Measurements from ENCODE around the gene NAB2. TPM values are rescaled to one million over a fixed set of nuclear protein-coding genes. Genes with fewer than 3 reads are reported as not detected.

Gene NAB2
- polyA plus RNA-seq, 1 experiment: 50.2 TPM

GRCh38 chr12:57142121-57142520 is 53.2 kb downstream of the NAB2 start:
- CTCF ChIA-PET: interaction anchor here (1.0 to 1.9 kb wide), 3 partner anchors 10 to 30 kb away, joined by 3 to 6 read pairs (median 4); no protein-coding TSS in a partner anchor
- no peak for DNase-seq (ENCODE audit: low read depth)
- POLR2A ChIA-PET: no interaction called here
- TF ChIP-seq, protein P1, sequence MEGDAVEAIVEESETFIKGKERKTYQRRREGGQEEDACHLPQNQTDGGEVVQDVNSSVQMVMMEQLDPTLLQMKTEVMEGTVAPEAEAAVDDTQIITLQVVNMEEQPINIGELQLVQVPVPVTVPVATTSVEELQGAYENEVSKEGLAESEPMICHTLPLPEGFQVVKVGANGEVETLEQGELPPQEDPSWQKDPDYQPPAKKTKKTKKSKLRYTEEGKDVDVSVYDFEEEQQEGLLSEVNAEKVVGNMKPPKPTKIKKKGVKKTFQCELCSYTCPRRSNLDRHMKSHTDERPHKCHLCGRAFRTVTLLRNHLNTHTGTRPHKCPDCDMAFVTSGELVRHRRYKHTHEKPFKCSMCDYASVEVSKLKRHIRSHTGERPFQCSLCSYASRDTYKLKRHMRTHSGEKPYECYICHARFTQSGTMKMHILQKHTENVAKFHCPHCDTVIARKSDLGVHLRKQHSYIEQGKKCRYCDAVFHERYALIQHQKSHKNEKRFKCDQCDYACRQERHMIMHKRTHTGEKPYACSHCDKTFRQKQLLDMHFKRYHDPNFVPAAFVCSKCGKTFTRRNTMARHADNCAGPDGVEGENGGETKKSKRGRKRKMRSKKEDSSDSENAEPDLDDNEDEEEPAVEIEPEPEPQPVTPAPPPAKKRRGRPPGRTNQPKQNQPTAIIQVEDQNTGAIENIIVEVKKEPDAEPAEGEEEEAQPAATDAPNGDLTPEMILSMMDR (IDR thresholded peaks at IDR 0.05; ENCODE audit: insufficient read depth, low read depth, low read length): no peak
- no peak overlapping the region for H3K4me3 ChIP-seq (ENCODE audit: low read depth, low read length)
- no peaks in the 10 kb centered on the region for H3K27me3 ChIP-seq (ENCODE audit: control insufficient read depth, insufficient read depth, low read length)
- H3K36me3 ChIP-seq (ENCODE audit: control insufficient read depth, insufficient read depth, low read length): peaks cover 61% of the 10 kb centered on the region

DNA sequence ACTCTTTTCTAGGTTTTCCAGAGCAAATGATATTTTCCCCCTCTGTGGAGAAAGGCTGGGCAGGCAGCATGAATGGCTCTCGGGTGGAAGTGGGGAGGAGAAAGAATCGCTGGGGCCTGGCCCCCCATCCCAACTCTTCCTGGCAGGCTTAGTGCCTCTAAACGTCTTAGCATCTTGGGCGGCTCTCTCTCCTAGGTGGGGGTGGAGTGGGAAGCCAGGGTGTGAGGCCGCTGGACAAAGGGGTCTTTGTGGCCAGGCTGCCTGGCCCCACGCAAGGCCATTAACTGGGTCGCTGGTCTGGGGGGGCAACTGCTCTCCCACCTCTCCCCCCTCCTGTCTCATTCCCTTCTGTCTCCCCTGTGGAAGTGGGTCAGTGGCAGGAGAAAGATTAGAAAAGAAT is 53.8 kb downstream of the NAB2 start:
- CTCF ChIA-PET: interaction anchor here (1.0 kb wide), 1 partner anchor 11 kb away, joined by 3 read pairs; no protein-coding TSS in a partner anchor
- H3K27me3 ChIP-seq (ENCODE audit: control insufficient read depth, insufficient read depth, low read length): no peaks in the 10 kb centered on the region

DNA sequence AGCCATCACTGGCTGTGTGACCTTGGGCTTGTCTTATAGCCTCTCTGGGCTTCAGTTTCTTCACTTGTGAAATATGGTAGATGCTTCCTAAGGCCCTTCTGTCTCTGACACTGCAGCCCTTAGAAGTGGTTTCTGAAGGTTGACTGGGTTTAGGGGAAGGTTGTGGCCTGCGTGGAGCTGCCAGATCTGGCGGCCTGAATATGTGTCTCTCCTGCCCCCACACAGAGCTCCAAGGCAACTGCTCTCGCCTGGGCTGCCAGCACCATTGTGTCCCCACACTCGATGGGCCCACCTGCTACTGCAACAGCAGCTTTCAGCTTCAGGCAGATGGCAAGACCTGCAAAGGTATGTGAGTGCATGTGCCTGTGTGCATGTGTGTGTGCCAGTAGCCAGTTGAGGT is 54.5 kb downstream of the NAB2 start:
- TF ChIP-seq, protein P1 (IDR thresholded peaks at IDR 0.05; ENCODE audit: insufficient read depth, low read depth, low read length): no peak
- no peak overlapping the region for H3K4me3 ChIP-seq (ENCODE audit: low read depth, low read length)
- peaks cover 64% of the 10 kb centered on the region for H3K36me3 ChIP-seq (ENCODE audit: control insufficient read depth, insufficient read depth, low read length)
- POLR2A ChIA-PET: no interaction called here
- no peaks in the 10 kb centered on the region for H3K27me3 ChIP-seq (ENCODE audit: control insufficient read depth, insufficient read depth, low read length)
- DNase-seq (ENCODE audit: low read depth): no peak
- CTCF ChIA-PET: no interaction called here

More for the DNA sequence above, 53.8 kb downstream of the NAB2 start:
- POLR2A ChIA-PET: no interaction called here
- Histone ChIP-seq H3K4me3 (ENCODE audit: low read depth, low read length) (no peak overlapping the region), H3K36me3 (ENCODE audit: control insufficient read depth, insufficient read depth, low read length) (peaks cover 64% of the 10 kb centered on the region)
- TF ChIP-seq, protein P1 (IDR thresholded peaks at IDR 0.05; ENCODE audit: insufficient read depth, low read depth, low read length): no peak
- no peak for DNase-seq (ENCODE audit: low read depth)

Other genes with a start within 250 kb of the NAB2 start
- gene SDR9C7, start 154.7 kb upstream of the NAB2 start, polyA plus RNA-seq (2011; rRNA removed): not detected in 2 replicates
- gene RDH16, start 131.5 kb upstream of the NAB2 start, polyA plus RNA-seq (2011; rRNA removed): 0.07 TPM in 2 replicates
- gene ZBTB39, start 82.6 kb upstream of the NAB2 start, polyA plus RNA-seq (2011; rRNA removed): 3.9 and 4.2 TPM in 2 replicates
- not detected in 2 replicates for gene TAC3, start 72.6 kb upstream of the NAB2 start, polyA plus RNA-seq (2011; rRNA removed)
- 0.02 and 0.15 TPM in 2 replicates for gene MYO1A, start 39.0 kb upstream of the NAB2 start, polyA plus RNA-seq (2011; rRNA removed)
- 6.7 and 12.0 TPM in 2 replicates for gene NEMP1, start 10.3 kb upstream of the NAB2 start, polyA plus RNA-seq (2011; rRNA removed)
- gene STAT6, start 22.2 kb downstream of the NAB2 start, polyA plus RNA-seq (2011; rRNA removed): 110 and 177 TPM in 2 replicates
- gene LRP1, start 39.4 kb downstream of the NAB2 start, polyA plus RNA-seq (2011; rRNA removed): 58.5 and 117 TPM in 2 replicates
- gene LRP1-AS, start 58.5 kb downstream of the NAB2 start, polyA plus RNA-seq (2011; rRNA removed): not detected in 2 replicates
- 1.4 and 2.8 TPM in 2 replicates for gene NXPH4, start 127.7 kb downstream of the NAB2 start, polyA plus RNA-seq (2011; rRNA removed)
- gene SHMT2, start 140.6 kb downstream of the NAB2 start, polyA plus RNA-seq (2011; rRNA removed): 299 and 550 TPM in 2 replicates
- gene STAC3, start 162.1 kb downstream of the NAB2 start, polyA plus RNA-seq (2011; rRNA removed): 0.12 and 0.48 TPM in 2 replicates

Data from BJ (cell line).